Uterus (tissue), 4 donors: ENCODE results near the gene VTCN1. TPM values are rescaled to one million over a fixed set of nuclear protein-coding genes. Genes with fewer than 3 reads are reported as not detected.
A peak's percentile ranks its signal among the peaks of the same experiment; 100 is the strongest.

ENCODE experiments used
- DNase-seq, 2 donors: peaks; one replicate each; pipeline ENCODE4 v3.0.0-alpha.2; 2019 to 2020
- H3K27ac ChIP-seq, 2 donors: fragments of 200-600 bp; sonication (generic); 1 replicate in 1 of 2; 2 replicates in 1 of 2; pipeline ENCODE4 v1.5.1; 2016 to 2018
- H3K27me3 ChIP-seq, 2 donors: fragments of 200-600 bp; sonication (generic); one replicate each; pipeline ENCODE4 v1.5.1; 2018 to 2019; ENCODE audit warnings: control low read depth in 1 of 2
- H3K36me3 ChIP-seq, 2 donors: fragments of 200-600 bp; sonication (generic); one replicate each; pipeline ENCODE4 v1.5.1; 2019; ENCODE audit warnings: control low read depth in 1 of 2
- H3K4me1 ChIP-seq, 2 donors: fragments of 200-600 bp; sonication (generic); one replicate each; pipeline ENCODE4 v1.5.1; 2018 to 2019; ENCODE audit warnings: control low read depth in 1 of 2
- H3K4me3 ChIP-seq, 2 donors: fragments of 200-600 bp; sonication (generic); 1 replicate in 1 of 2; 2 replicates in 1 of 2; pipeline ENCODE4 v1.5.1; 2018 to 2019; ENCODE audit warnings: mild to moderate bottlenecking in 1 of 2
- H3K9me3 ChIP-seq, 2 donors: fragments of 200-600 bp; sonication (generic); one replicate each; pipeline ENCODE4 v1.5.1; 2019; ENCODE audit warnings: control low read depth in 1 of 2
- CTCF ChIP-seq, 4 experiments: fragments of 200-600 bp in 2 of 4; fragments of 450-650 bp in 2 of 4; sonication (generic) in 2 of 4; IDR thresholded peaks; one replicate each; pipeline ENCODE4 v1.5.1; 2016 to 2019; ENCODE audit warnings: antibody characterized with exemption in 4 of 4, mild to moderate bottlenecking in 2 of 4, moderate library complexity in 1 of 4
- POLR2A ChIP-seq, 2 donors: fragments of 450-650 bp; IDR thresholded peaks; one replicate each; pipeline ENCODE4 v1.6.1; 2016; ENCODE audit warnings: antibody characterized with exemption in 2 of 2, mild to moderate bottlenecking in 1 of 2, moderate library complexity in 1 of 2
- intact Hi-C: fragments of 100-400 bp; cut with DNase I; formaldehyde crosslinking; loops from one replicate; pipeline ENCODE4 v1.15.1; 2023; ENCODE audit warnings: low total_unique reads
- microRNA counts, 2 donors: library from miRNA; unstranded; fragments of <30 nt; microRNA quantifications; one replicate each; lab custom pipeline; 2016 to 2017
- microRNA-seq: library from miRNA; unstranded; fragments of <30 nt; microRNA quantifications from one replicate; pipeline ENCODE4, GENCODE V29; 2016; ENCODE audit warnings: borderline microRNAs expressed, borderline replicate concordance
- small RNA-seq: library from RNA; depleted of rRNA; stranded (forward); fragments of <200 nt; gene quantifications from one replicate; pipeline ENCODE3, GENCODE V24; 2016
- total RNA-seq, 4 donors: library from RNA; depleted of rRNA in 3 of 4; stranded (reverse); fragments of >200 nt in 3 of 4; gene quantifications; one replicate each; pipeline versions ENCODE4 v1.1.0 to v1.2.4, GENCODE V29; 2014 to 2023
- donor health status: DM: yes; HTN: yes; CAD: no.

The VTCN1 gene
- total RNA-seq, 4 donors from 2014 or later, result 0.64 to 21.5 (median 2.6) TPM; not detected in 1

GRCh38 chr1:117096951-117097408 is 113.7 kb downstream of the VTCN1 start:
- Histone ChIP-seq H3K9me3 (no peaks in the 10 kb centered on the region), H3K4me1 (no peaks in the 10 kb centered on the region), H3K4me3 (no peak overlapping the region), H3K27ac (peak overlapping the region in 1 of 2 donors; percentile 12), H3K36me3 (no peaks in the 10 kb centered on the region), H3K27me3 (no peaks in the 10 kb centered on the region)
- intact Hi-C loops, result no loop called here
- TF ChIP-seq POLR2A (IDR thresholded peaks at IDR 0.05) (no peak), CTCF (IDR thresholded peaks at IDR 0.05) (no peak)
- no peak for DNase-seq

- no peaks in the 10 kb centered on the region for H3K27me3 ChIP-seq
- no peaks in the 10 kb centered on the region for H3K4me1 ChIP-seq
- intact Hi-C loops, result no loop called here
- no peak for TF ChIP-seq POLR2A (IDR thresholded peaks at IDR 0.05)
- TF ChIP-seq CTCF (IDR thresholded peaks at IDR 0.05), result no peak
- H3K27ac ChIP-seq, result peak overlapping the region; percentile 80 to 84
- peak in 1 of 2 donors; percentile 25 for DNase-seq
- H3K4me3 ChIP-seq, result no peak overlapping the region
- no peaks in the 10 kb centered on the region for H3K9me3 ChIP-seq
- H3K36me3 ChIP-seq, result no peaks in the 10 kb centered on the region
Observed at GRCh38 chr1:117094841-117095604, 115.7 kb downstream of the VTCN1 start.

GRCh38 chr1:117093870-117094621 is 116.7 kb downstream of the VTCN1 start:
- TF ChIP-seq CTCF (IDR thresholded peaks at IDR 0.05) (peak in 1 of 4 experiments; percentile 20), POLR2A (IDR thresholded peaks at IDR 0.05) (no peak)
- Histone ChIP-seq H3K4me1 (no peaks in the 10 kb centered on the region), H3K27me3 (no peaks in the 10 kb centered on the region), H3K27ac (peak overlapping the region; percentile 80 to 84), H3K9me3 (no peaks in the 10 kb centered on the region), H3K4me3 (no peak overlapping the region), H3K36me3 (no peaks in the 10 kb centered on the region)
- peak; percentile 60 to 65 for DNase-seq
- intact Hi-C loops, result no loop called here

MicroRNA genes within 50 kb of the gene (microRNA counts, 767-probe panel; counts per million panel counts)
- 0 counts per million in 2 donors for microRNA hsa-miR-942 (lab: Ali Mortazavi, UCI)

Small RNA genes within 50 kb of the gene (microRNA-seq; reads per million reads assigned to microRNA genes)
- 7.4 reads per million, percentile 13 among the genes with 10 or more reads in this experiment for gene MIR942

Small RNA genes within 50 kb of the gene (small RNA-seq; reads per million reads assigned to genes)
- gene MIR942 (not detected), gene RF00017 (not detected)

Other genes starting within 250 kb of the VTCN1 start
- gene CD101, start 209.2 kb downstream of the VTCN1 start, total RNA-seq, result 1 to 10 TPM in 3 of 4 donors, not detected in 1; 2.1 to 4.1 (median 2.6) TPM
- 10 to 100 TPM in 3 of 4 donors, 1 to 10 TPM in 1; 8.2 to 56.4 (median 17.0) TPM for gene TTF2, start 150.6 kb downstream of the VTCN1 start, total RNA-seq
- 10 to 100 TPM in 1 of 4 donors, 1 to 10 TPM in 3; 2.6 to 16.7 (median 5.5) TPM for gene TRIM45, start 89.2 kb downstream of the VTCN1 start, total RNA-seq
- 10 to 100 TPM; 23.3 to 77.6 (median 57.0) TPM for gene MAN1A2, start 156.5 kb upstream of the VTCN1 start, total RNA-seq